ENCODE measurements around the gene CCDC192.

- no peak for TF ChIP-seq CTCF (IDR thresholded peaks at IDR 0.05; ENCODE audit: poor library complexity, severe bottlenecking)
- TF ChIP-seq POLR2AphosphoS5 (IDR thresholded peaks at IDR 0.05) = no peak
- TF ChIP-seq REST (IDR thresholded peaks at IDR 0.05; ENCODE audit: borderline replicate concordance) = no peak
- no peak for TF ChIP-seq EP300 (conservative IDR thresholded peaks at IDR 0.05; ENCODE audit: poor library complexity, severe bottlenecking)
Measured at GRCh38 chr5:127702434-127702833, 757 bp upstream of the CCDC192 start.

Data from neural cell (in vitro differentiated cells).